ENCODE measurements around the gene EYS.
"Not testable (repeated sequence)": the region's sequence is repeated elsewhere in the genome, so short reads cannot be mapped to it uniquely, and the experiment has no call there.

Gene EYS

GRCh38 chr6:63800386-63800785, 1906.6 kb downstream of the EYS start:
- not testable (repeated sequence) for DNase-seq

GRCh38 chr6:63799813-63800212, 1907.2 kb downstream of the EYS start:
- no peak for DNase-seq

- DNase-seq, result no peak
Measured at GRCh38 chr6:63799313-63799712, 1907.7 kb downstream of the EYS start.

- DNase-seq, result no peak
Measured at GRCh38 chr6:63798378-63798777, 1908.6 kb downstream of the EYS start.

- DNase-seq, result no peak
Measured at GRCh38 chr6:63797721-63798120, 1909.3 kb downstream of the EYS start.

GRCh38 chr6:63795826-63796225, 1911.2 kb downstream of the EYS start:
- DNase-seq, result no peak

- DNase-seq, result no peak
Measured at GRCh38 chr6:63795006-63795405, 1912.0 kb downstream of the EYS start.

- DNase-seq, result no peak
Measured at GRCh38 chr6:63793465-63794137, 1913.4 kb downstream of the EYS start.

- DNase-seq, result no peak
Measured at GRCh38 chr6:63792736-63793464, 1914.1 kb downstream of the EYS start.

GRCh38 chr6:63790334-63790733, 1916.7 kb downstream of the EYS start:
- DNase-seq, result no peak

- no peak for DNase-seq
Measured at GRCh38 chr6:63789699-63790098, 1917.3 kb downstream of the EYS start.

GRCh38 chr6:63788569-63788968, 1918.5 kb downstream of the EYS start:
- DNase-seq, result no peak

GRCh38 chr6:63787021-63787420, 1920.0 kb downstream of the EYS start:
- DNase-seq, result no peak

GRCh38 chr6:63785006-63785405, 1922.0 kb downstream of the EYS start:
- DNase-seq, result no peak

GRCh38 chr6:63783096-63783495, 1923.9 kb downstream of the EYS start:
- no peak for DNase-seq

- DNase-seq, result no peak
Measured at GRCh38 chr6:63774961-63775360, 1932.1 kb downstream of the EYS start.

GRCh38 chr6:63773200-63773599, 1933.8 kb downstream of the EYS start:
- DNase-seq, result no peak

- DNase-seq, result no peak
Measured at GRCh38 chr6:63765828-63766227, 1941.2 kb downstream of the EYS start.

GRCh38 chr6:63764318-63764916, 1942.6 kb downstream of the EYS start:
- DNase-seq, result no peak

GRCh38 chr6:63760199-63760598, 1946.8 kb downstream of the EYS start:
- no peak for DNase-seq

- no peak for DNase-seq
Measured at GRCh38 chr6:63759605-63760105, 1947.4 kb downstream of the EYS start.

- DNase-seq, result no peak
Measured at GRCh38 chr6:63757826-63758225, 1949.2 kb downstream of the EYS start.

- not testable (repeated sequence) for DNase-seq
Measured at GRCh38 chr6:63757275-63757674, 1949.8 kb downstream of the EYS start.

GRCh38 chr6:63750400-63750799, 1956.6 kb downstream of the EYS start:
- DNase-seq, result no peak

Data from NCI-H187 treated with DMSO at 0.1 percent for 48 hours (cell line).